GM19468 (cell line): ENCODE measurements around the gene ADAMTS17.

ENCODE experiments used
- ATAC-seq: cut with Tn5 transposase; IDR thresholded peaks from one replicate; pipeline ENCODE4 v1.9.1; 2021; ENCODE audit warnings: mild to moderate bottlenecking, moderate library complexity, moderate number of reproducible peaks; ENCODE audit not compliant: unreplicated experiment; ENCODE audit errors: extremely low read depth

The ADAMTS17 gene

GRCh38 chr15:100147828-100148227 is 193.9 kb downstream of the ADAMTS17 start:
- no peak for ATAC-seq

GRCh38 chr15:100143378-100143777 is 198.4 kb downstream of the ADAMTS17 start:
- ATAC-seq = no peak

- ATAC-seq = no peak
Observed at GRCh38 chr15:100141311-100142001, 200.3 kb downstream of the ADAMTS17 start.

GRCh38 chr15:100140527-100141308 is 201.1 kb downstream of the ADAMTS17 start:
- ATAC-seq = no peak

GRCh38 chr15:100134586-100134985 is 207.2 kb downstream of the ADAMTS17 start:
- ATAC-seq = no peak

GRCh38 chr15:100134089-100134583 is 207.6 kb downstream of the ADAMTS17 start:
- ATAC-seq = no peak

- ATAC-seq = no peak
Observed at GRCh38 chr15:100133001-100133400, 208.8 kb downstream of the ADAMTS17 start.

- ATAC-seq = no peak
Observed at GRCh38 chr15:100132309-100132708, 209.5 kb downstream of the ADAMTS17 start.

GRCh38 chr15:100131321-100132224 is 210.2 kb downstream of the ADAMTS17 start:
- ATAC-seq = no peak

GRCh38 chr15:100129677-100130076 is 212.1 kb downstream of the ADAMTS17 start:
- no peak for ATAC-seq

- no peak for ATAC-seq
Observed at GRCh38 chr15:100125401-100126191, 216.2 kb downstream of the ADAMTS17 start.

- no peak for ATAC-seq
Observed at GRCh38 chr15:100124936-100125335, 216.8 kb downstream of the ADAMTS17 start.

GRCh38 chr15:100124361-100124760 is 217.4 kb downstream of the ADAMTS17 start:
- ATAC-seq = no peak

- ATAC-seq = no peak
Observed at GRCh38 chr15:100123611-100124010, 218.2 kb downstream of the ADAMTS17 start.

- ATAC-seq = no peak
Observed at GRCh38 chr15:100121285-100121684, 220.5 kb downstream of the ADAMTS17 start.

- no peak for ATAC-seq
Observed at GRCh38 chr15:100120111-100120510, 221.7 kb downstream of the ADAMTS17 start.

GRCh38 chr15:100118546-100118945 is 223.2 kb downstream of the ADAMTS17 start:
- no peak for ATAC-seq

GRCh38 chr15:100116416-100117190 is 225.2 kb downstream of the ADAMTS17 start:
- no peak for ATAC-seq

- ATAC-seq = no peak
Observed at GRCh38 chr15:100115711-100116090, 226.1 kb downstream of the ADAMTS17 start.
